GM19395 (cell line): Measurements from ENCODE around the gene TMEM94.
"Not testable (repeated sequence)": the region's sequence is repeated elsewhere in the genome, so short reads cannot be mapped to it uniquely, and the experiment has no call there.

ENCODE experiments used
- ATAC-seq: cut with Tn5 transposase; IDR thresholded peaks from one replicate; pipeline ENCODE4 v1.9.1; 2021; ENCODE audit warnings: mild to moderate bottlenecking, moderate library complexity; ENCODE audit not compliant: unreplicated experiment

TMEM94 gene

GRCh38 chr17:75476271-75476671 is 19.8 kb downstream of the TMEM94 start:
- ATAC-seq = no peak

- no peak for ATAC-seq
Measured at GRCh38 chr17:75476752-75477489, 20.5 kb downstream of the TMEM94 start.

- not testable (repeated sequence) for ATAC-seq
Measured at GRCh38 chr17:75477490-75477862, 21.0 kb downstream of the TMEM94 start.

DNA sequence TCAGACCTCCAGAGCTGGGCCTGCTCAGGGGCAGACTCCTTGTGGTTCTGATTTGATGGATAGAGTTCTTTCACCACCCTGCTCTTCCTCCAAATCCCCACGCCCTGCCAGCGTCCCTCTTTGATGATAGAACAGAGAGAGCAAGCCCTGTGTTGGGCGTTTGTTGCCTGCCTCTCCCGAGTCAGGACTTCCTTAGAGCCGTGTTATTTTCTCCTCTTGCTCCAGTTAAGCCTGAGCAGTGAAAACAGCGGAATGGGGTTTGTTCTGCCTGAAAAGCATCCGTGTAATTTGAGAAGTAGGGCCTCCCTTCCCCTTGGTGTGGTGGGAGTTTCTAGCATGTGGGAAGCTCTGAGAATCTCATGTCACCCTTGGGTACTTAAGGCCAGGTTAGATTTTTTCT is 22.1 kb downstream of the TMEM94 start:
- ATAC-seq = no peak

DNA sequence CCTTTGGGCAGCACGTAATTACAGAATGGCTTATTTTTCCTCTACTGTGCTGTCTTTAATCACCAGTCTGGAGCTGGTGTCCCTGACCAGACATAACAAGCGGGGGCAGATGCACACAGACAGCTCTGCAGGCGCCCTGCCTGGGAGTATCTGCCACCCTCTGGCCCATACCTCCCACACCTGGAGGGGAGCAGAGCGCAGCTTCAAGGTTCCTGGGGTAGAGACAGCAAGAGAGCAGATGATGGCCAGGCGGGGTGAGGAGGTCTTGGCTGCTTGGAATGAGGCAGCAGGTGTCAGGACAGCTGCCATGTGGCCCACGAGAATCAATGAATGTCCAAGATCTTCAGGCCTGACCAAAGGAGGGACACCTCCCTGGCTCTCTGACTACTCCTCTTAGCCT is 23.8 kb downstream of the TMEM94 start:
- no peak for ATAC-seq

DNA sequence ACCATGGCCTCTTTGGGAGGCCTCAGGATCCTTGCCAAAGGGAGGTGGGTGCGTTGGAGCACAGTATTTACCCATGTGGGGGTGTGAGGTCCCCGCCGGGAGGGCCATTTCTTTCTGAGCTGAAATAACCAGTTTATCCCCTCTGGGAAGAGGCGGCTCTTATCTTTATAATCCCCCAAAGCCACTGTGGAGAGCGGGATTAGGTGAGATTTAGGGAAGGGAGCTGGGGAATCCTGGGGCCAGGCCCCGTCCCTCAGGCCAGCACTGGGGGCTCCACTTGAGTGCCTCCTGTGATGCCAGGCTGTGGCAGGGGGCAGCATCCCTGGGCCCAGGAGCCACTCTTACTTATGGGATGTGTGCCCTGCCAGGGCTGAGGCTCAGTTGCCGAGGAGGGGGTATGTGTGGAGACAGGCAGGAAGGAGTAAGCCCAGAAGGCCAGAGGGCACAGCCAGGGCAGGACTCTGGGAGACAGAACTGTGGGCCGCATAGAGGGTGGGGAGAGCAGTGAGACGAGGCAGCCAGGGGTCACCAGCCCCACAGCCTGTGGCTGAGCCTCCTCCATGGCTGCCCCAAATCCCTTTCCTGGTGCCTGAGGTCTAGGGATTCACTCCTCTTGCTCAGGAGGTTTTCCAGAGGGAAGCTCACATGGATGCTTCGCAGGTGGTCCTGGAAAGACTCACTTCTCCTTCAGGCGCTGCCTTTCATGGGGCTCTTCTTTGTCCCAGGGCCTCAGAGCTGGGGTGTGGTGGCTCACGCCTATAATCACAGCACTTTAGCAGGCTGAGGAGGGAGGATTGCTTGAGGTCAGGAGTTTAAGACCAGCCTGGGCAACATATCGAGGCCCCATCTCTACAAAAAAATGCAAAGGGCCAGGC is 25.0 kb downstream of the TMEM94 start:
- no peak for ATAC-seq

- no peak for ATAC-seq
Measured at GRCh38 chr17:75482098-75482942, 25.9 kb downstream of the TMEM94 start.

- no peak for ATAC-seq
Measured at GRCh38 chr17:75485688-75486087, 29.3 kb downstream of the TMEM94 start.

DNA sequence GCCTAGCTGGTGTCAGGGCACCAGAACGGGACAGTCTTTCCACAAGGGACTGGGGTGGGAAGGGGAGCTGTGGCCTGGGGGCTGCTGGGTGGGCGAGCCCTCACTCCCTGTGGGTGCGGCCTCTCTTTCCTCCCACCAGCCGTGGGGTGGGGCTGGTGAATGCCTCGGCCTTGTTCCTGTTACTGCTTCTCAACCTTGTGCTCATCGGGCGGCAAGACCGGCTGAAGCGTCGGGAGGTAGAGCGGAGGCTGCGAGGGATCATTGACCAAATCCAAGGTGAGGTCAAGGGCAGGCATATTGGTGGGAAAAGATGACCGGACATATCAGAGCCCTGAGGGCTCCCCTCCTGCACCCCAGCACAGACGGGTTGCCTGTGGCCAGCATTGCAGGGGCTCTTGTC is 29.7 kb downstream of the TMEM94 start:
- no peak for ATAC-seq

- ATAC-seq = no peak
Measured at GRCh38 chr17:75486951-75487350, 30.5 kb downstream of the TMEM94 start.

GRCh38 chr17:75487351-75488070 is 31.1 kb downstream of the TMEM94 start:
- ATAC-seq = no peak

GRCh38 chr17:75488693-75489510 is 32.5 kb downstream of the TMEM94 start:
- ATAC-seq = no peak

DNA sequence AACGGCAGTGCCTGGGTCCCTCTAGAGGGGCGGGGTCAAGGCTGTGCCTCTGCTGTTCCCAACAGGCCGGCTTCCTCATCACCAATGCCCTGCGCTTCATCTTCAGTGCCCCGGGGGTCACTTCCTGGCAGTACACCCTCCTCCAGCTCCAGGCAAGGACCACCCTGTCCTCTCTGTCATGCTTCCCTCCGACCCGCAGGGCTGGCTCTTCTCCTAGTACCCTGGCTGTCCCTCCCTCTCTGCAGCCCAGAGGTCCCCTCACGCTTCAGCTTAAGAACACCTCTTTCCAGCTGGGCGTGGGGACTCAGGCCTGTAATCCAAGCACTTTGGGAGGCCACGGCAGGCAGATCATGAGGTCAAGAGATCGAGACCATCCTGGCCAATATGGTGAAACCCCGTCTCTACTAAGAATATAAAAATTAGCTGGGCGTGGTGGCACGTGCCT is 33.1 kb downstream of the TMEM94 start:
- ATAC-seq = no peak

DNA sequence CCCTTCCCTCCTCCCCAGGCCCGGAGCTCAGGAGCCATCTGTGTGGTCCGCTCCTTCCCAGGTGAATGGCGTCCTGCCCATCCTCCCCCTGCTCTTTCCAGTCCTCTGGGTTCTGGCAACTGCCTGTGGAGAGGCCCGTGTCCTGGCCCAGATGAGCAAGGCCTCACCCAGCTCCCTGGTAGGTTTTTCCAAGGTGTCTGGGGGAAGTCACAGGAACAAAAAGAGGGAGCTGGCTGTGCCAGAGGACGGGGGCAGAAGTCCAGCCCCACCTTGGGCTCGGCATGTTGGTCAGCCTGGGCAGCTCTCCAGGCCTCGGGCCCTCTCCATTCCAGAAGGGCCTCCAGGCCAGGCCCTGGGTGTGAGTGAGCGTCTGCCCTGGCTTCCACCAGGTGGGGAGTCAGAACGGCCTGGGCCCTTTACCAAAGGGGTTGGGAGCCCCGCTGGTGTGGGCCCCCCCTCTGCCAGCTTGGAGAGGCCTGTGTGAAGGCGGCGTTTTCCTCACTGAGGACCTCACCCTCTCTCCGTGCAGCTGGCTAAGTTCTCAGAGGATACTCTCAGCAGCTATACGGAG is 33.8 kb downstream of the TMEM94 start:
- no peak for ATAC-seq

- ATAC-seq = no peak
Measured at GRCh38 chr17:75490953-75491649, 34.7 kb downstream of the TMEM94 start.

DNA sequence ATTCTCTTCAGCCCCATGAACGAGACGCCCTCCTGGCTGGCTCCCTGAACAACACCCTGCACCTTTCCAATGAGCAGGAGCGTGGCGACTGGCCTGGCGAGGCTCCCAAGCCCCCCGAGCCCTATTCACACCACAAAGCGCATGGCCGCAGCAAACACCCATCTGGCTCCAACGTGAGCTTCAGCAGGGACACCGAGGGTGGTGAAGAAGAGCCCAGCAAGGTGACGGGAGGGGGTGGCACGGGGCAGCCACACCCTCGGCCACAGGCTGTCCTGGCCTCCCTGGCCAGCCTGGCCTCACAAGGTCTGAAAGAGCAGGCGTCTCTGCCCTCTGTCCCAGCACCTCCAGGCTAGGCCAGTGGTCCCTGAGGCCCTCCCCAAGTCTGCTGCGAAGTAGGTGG is 35.2 kb downstream of the TMEM94 start:
- no peak for ATAC-seq

DNA sequence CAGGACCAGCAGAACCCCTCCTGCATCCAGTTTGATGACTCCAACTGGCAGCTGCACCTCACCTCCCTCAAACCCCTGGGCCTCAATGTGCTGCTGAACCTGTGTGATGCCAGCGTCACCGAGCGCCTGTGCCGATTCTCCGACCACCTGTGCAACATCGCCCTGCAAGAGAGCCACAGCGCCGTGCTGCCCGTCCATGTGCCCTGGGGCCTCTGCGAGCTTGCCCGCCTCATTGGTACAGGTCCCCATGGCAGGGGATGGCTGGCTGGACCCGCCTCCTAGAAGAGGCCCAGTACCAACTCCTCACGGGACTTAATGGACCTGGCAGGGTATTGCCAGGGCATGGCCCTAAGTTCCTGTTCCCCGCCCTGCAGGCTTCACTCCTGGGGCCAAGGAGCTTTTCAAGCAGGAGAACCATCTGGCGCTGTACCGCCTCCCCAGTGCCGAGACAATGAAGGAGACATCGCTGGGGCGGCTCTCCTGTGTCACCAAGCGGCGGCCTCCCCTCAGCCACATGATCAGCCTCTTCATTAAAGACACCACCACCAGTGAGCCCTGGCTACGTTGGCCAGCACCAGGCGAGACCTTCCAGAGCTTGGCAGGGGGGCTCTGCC is 36.2 kb downstream of the TMEM94 start:
- ATAC-seq = no peak

- no peak for ATAC-seq
Measured at GRCh38 chr17:75493476-75494129, 37.2 kb downstream of the TMEM94 start.
